IMR-90 (cell line): ENCODE data around the gene KAZN. TPM values are rescaled to one million over a fixed set of nuclear protein-coding genes. Genes with fewer than 3 reads are reported as not detected.
A peak's percentile ranks its signal among the peaks of the same experiment; 100 is the strongest.

Source experiments
- ATAC-seq: fragments of 200-7000 bp; cut with Tn5 transposase; 2 replicates; pipeline ENCODE4 v1.9.1; 2020; ENCODE audit warnings: low read depth, mild to moderate bottlenecking, moderate library complexity
- BruUV-seq: library from RNA; stranded (reverse); fragments of 400-500 nt; replicated peaks from 2 replicates; lab custom pipeline; 2021; lab: Mats Ljungman, UMichigan
- CTCF ChIA-PET: fragments of 300-600 bp; formaldehyde crosslinking; extraction: SDS; loops from one replicate; lab custom pipeline; 2021; ENCODE audit warnings: antibody characterized with exemption; lab: Yijun Ruan, JAX
- POLR2A ChIA-PET: fragments of 300-600 bp; sonication (Branson Sonifier 250); formaldehyde crosslinking; loops from one replicate; lab custom pipeline; 2022; ENCODE audit warnings: antibody characterized with exemption; ENCODE audit not compliant: unreplicated experiment; lab: Charles Lee
- DNase-seq: peaks from one replicate; pipeline ENCODE4 v3.0.0; 2013
- H2AFZ ChIP-seq: replicated peaks from 2 replicates; pipeline ENCODE3; 2013; ENCODE audit warnings: low read length, mild to moderate bottlenecking; ENCODE audit not compliant: poor library complexity
- H2AK5ac ChIP-seq: 2 replicates; pipeline ENCODE4 v1.6.1; 2013; ENCODE audit warnings: low read depth, low read length, inconsistent platforms
- H2AK9ac ChIP-seq: replicated peaks from 2 replicates; pipeline ENCODE3; 2013; ENCODE audit warnings: mild to moderate bottlenecking, low read depth, low read length, moderate library complexity; ENCODE audit not compliant: poor library complexity
- H2BK120ac ChIP-seq: 2 replicates; pipeline ENCODE4 v1.6.1; 2013; ENCODE audit warnings: low read depth, low read length, inconsistent platforms
- H2BK15ac ChIP-seq: 3 replicates; pipeline ENCODE4 v1.6.1; 2013; ENCODE audit warnings: low read depth, low read length, inconsistent platforms
- H2BK20ac ChIP-seq: 2 replicates; pipeline ENCODE4 v1.6.1; 2013; ENCODE audit warnings: low read depth, mild to moderate bottlenecking, inconsistent platforms, low read length, moderate library complexity
- H2BK5ac ChIP-seq: 2 replicates; pipeline ENCODE4 v1.6.1; 2013; ENCODE audit warnings: mild to moderate bottlenecking, low read depth, low read length, inconsistent platforms; ENCODE audit not compliant: poor library complexity, severe bottlenecking
- H3K14ac ChIP-seq: replicated peaks from 2 replicates; pipeline ENCODE4 v1.6.1; 2013; ENCODE audit warnings: low read depth, low read length, inconsistent platforms
- H3K18ac ChIP-seq: 2 replicates; pipeline ENCODE4 v1.6.1; 2013; ENCODE audit warnings: low read depth, low read length, control low read depth
- H3K23ac ChIP-seq: 2 replicates; pipeline ENCODE4 v1.6.1; 2013; ENCODE audit warnings: low read depth, low read length, inconsistent platforms
- H3K27ac ChIP-seq: 2 replicates; pipeline ENCODE4 v1.5.1; 2013; ENCODE audit warnings: mild to moderate bottlenecking, control low read depth, low read length; ENCODE audit not compliant: insufficient read depth
- H3K27me3 ChIP-seq: 2 replicates; pipeline ENCODE4 v1.6.1; 2013; ENCODE audit warnings: low read length; ENCODE audit not compliant: control insufficient read depth, insufficient read depth
- H3K36me3 ChIP-seq: 2 replicates; pipeline ENCODE4 v1.6.1; 2013; ENCODE audit warnings: low read length, mixed read lengths; ENCODE audit not compliant: control insufficient read depth, insufficient read depth
- H3K4ac ChIP-seq: 2 replicates; pipeline ENCODE4 v1.6.1; 2013; ENCODE audit warnings: low read depth, low read length, inconsistent platforms
- H3K4me1 ChIP-seq: 2 replicates; pipeline ENCODE4 v1.6.1; 2013; ENCODE audit warnings: low read length, mixed read lengths; ENCODE audit not compliant: control insufficient read depth, insufficient read depth
- H3K4me2 ChIP-seq: 2 replicates; pipeline ENCODE4 v1.6.1; 2013; ENCODE audit warnings: low read depth, mild to moderate bottlenecking, control low read depth, low read length, moderate library complexity
- H3K4me3 ChIP-seq: 2 replicates; pipeline ENCODE4 v1.5.1; 2013; ENCODE audit warnings: low read depth, mild to moderate bottlenecking, control low read depth, low read length, moderate library complexity; ENCODE audit not compliant: insufficient read depth
- H3K56ac ChIP-seq: 2 replicates; pipeline ENCODE4 v1.6.1; 2013; ENCODE audit warnings: low read length, inconsistent platforms; ENCODE audit not compliant: insufficient read depth; ENCODE audit errors: extremely low read depth
- H3K79me1 ChIP-seq, 2 experiments: 2 replicates each; pipeline ENCODE4 v1.6.1; 2013; ENCODE audit warnings: low read length in 2 of 2, inconsistent platforms in 1 of 2, low read depth in 1 of 2
- H3K9ac ChIP-seq: 2 replicates; pipeline ENCODE4 v1.6.1; 2013; ENCODE audit warnings: low read depth, low read length, control low read depth
- H3K9me1 ChIP-seq: 2 replicates; pipeline ENCODE4 v1.6.1; 2013; ENCODE audit warnings: low read length, inconsistent platforms; ENCODE audit not compliant: insufficient read depth
- H3K9me3 ChIP-seq: 2 replicates; pipeline ENCODE4 v1.6.1; 2013; ENCODE audit warnings: low read length; ENCODE audit not compliant: control insufficient read depth, insufficient read depth
- H4K20me1 ChIP-seq: 2 replicates; pipeline ENCODE4 v1.6.1; 2013; ENCODE audit warnings: low read length, inconsistent platforms; ENCODE audit not compliant: insufficient read depth
- H4K5ac ChIP-seq: 2 replicates; pipeline ENCODE4 v1.6.1; 2013; ENCODE audit warnings: mild to moderate bottlenecking, low read depth, low read length, control low read depth
- H4K8ac ChIP-seq, 2 experiments: 2 replicates each; pipeline ENCODE4 v1.6.1; 2013; ENCODE audit warnings: low read depth in 2 of 2, low read length in 2 of 2, control low read depth in 1 of 2, inconsistent platforms in 1 of 2
- H4K91ac ChIP-seq: 2 replicates; pipeline ENCODE4 v1.6.1; 2013; ENCODE audit warnings: low read depth, low read length, inconsistent platforms; ENCODE audit not compliant: insufficient read depth
- MAZ ChIP-seq: IDR thresholded peaks from 2 replicates; pipeline ENCODE4 v1.6.1; 2012; ENCODE audit warnings: low read depth, mild to moderate bottlenecking, low read length, improper control_type of control experiment, moderate library complexity, borderline replicate concordance
- RFX5 ChIP-seq: IDR thresholded peaks from 2 replicates; pipeline ENCODE4 v1.8.0; 2012; ENCODE audit warnings: low read depth, mild to moderate bottlenecking, low read length, moderate library complexity
- WGBS, 2 experiments: methylation state at CpG; one replicate each; pipeline versions ENCODE4 v1.1.5 to v1.1.7; 2013; ENCODE audit warnings: missing lambda C conversion rate in 2 of 2; ENCODE audit not compliant: insufficient read length in 1 of 2; ENCODE audit errors: extremely low coverage in 2 of 2; 5-methylcytosine and 5-hydroxymethylcytosine counted together
- dilution Hi-C: fragments of 300-500 bp; cut with HindIII; formaldehyde crosslinking; loops from one replicate; pipeline ENCODE4 v1.14.3; 2018; ENCODE audit warnings: low sequenced_read_pairs; ENCODE audit not compliant: unreplicated experiment
- in situ Hi-C: fragments of 300-500 bp; cut with MboI; formaldehyde crosslinking; loops from 3 replicates; pipeline ENCODE4 v1.14.3; 2019; ENCODE audit warnings: low sequenced_read_pairs, inconsistent platforms, mixed read lengths
- intact Hi-C: fragments of 100-400 bp; cut with micrococcal nuclease; formaldehyde crosslinking; loops from 2 replicates; pipeline ENCODE4 v1.10.0; 2022
- polyA plus RNA-seq, 3 experiments: library from polyadenylated mRNA; depleted of rRNA; stranded (reverse); fragments of >200 nt; gene quantifications; 2 replicates each; pipeline ENCODE4 v1.2.3, GENCODE V29; 2012; ENCODE audit warnings: low replicate concordance in 1 of 3
- total RNA-seq: library from RNA; depleted of rRNA; stranded (reverse); fragments of >200 nt; gene quantifications from 2 replicates; pipeline ENCODE4 v1.2.3, GENCODE V29; 2012

Gene KAZN
- total and polyA plus RNA-seq, 2 of the 4 experiments (the other 2 are of a cell fraction): 5.2 to 10.5 TPM

- H3K4ac ChIP-seq: no peak overlapping the region
- in situ Hi-C loops (no loop called here), intact Hi-C loops (no loop called here), dilution Hi-C loops (no loop called here)
- no peak overlapping the region for H3K27ac ChIP-seq
- H3K14ac ChIP-seq: no peak overlapping the region
- TF ChIP-seq RFX5 (no peak), MAZ (no peak)
- no peaks in the 10 kb centered on the region for H3K36me3 ChIP-seq
- POLR2A ChIA-PET: no interaction called here
- H2BK5ac ChIP-seq: no peak overlapping the region
- DNase-seq: peak; percentile 66
- no peak overlapping the region for H3K4me2 ChIP-seq
- BruUV-seq: no TSS peak
- no peak overlapping the region for H2BK120ac ChIP-seq
- H2AK9ac ChIP-seq: no peak overlapping the region
- H2AK5ac ChIP-seq: no peak overlapping the region
- no peaks in the 10 kb centered on the region; the same call in 1 of the 2 replicates for H3K27me3 ChIP-seq
- no peak overlapping the region for H4K5ac ChIP-seq
- H3K18ac ChIP-seq: no peak overlapping the region
- no peak for ATAC-seq
- H3K9me1 ChIP-seq: peaks cover 6% of the 10 kb centered on the region; the same call in 1 of the 2 replicates
- H2BK15ac ChIP-seq: no peak overlapping the region
- H3K9ac ChIP-seq: no peak overlapping the region
- no peak overlapping the region for H2BK20ac ChIP-seq
- peaks cover 4 to 13% of the 10 kb centered on the region in 2 experiments; a peak in 2 of 4 replicates for H3K79me1 ChIP-seq
- no peak overlapping the region for H3K4me3 ChIP-seq
- H4K20me1 ChIP-seq: peaks cover 3% of the 10 kb centered on the region; the same call in 1 of the 2 replicates
- H4K91ac ChIP-seq: no peak overlapping the region
- no peak overlapping the region for H3K56ac ChIP-seq
- H3K9me3 ChIP-seq: no peaks in the 10 kb centered on the region
- CTCF ChIA-PET: no interaction called here
- H3K23ac ChIP-seq: no peak overlapping the region
- WGBS, 2 experiments: no CpG with 5 or more reads among the region's 7 CpGs
- H4K8ac ChIP-seq: no peak overlapping the region
- H2AFZ ChIP-seq: no peak overlapping the region
- H3K4me1 ChIP-seq: peaks cover 6% of the 10 kb centered on the region
Observed at GRCh38 chr1:14921057-14921456, 322.6 kb downstream of the KAZN start.
